COR-L47 (cell line): ENCODE results near the gene ZNF148.
"Not testable (repeated sequence)": the region's sequence is repeated elsewhere in the genome, so short reads cannot be mapped to it uniquely, and the experiment has no call there.

Experiments
- DNase-seq: peaks from one replicate; lab custom pipeline; 2025; lab: John Stamatoyannopoulos, UW

The ZNF148 gene

DNA sequence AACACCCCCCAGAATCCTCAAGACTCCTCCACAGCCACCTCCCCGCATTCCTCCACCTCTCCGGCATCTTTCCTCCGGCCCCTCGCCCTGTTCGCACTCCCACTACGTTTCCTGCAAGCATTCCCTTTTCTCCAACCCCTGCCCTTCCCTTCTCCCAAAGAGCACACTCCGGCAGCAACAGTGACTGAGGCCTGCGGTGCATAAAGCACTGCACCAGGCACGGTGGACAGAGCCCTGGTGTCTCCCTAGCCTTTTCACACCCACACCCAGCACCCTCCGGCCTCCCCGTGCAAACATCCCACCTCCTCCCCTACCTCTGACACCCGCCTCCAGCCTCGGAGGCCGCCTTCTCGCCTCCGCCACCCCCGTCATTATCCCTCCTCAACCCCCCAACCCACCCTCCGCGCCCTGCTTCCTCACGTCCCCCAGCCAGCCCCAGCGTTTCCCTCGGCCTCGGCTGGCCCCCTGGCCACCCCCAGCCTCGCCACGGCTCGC is 577 bp downstream of the ZNF148 start:
- peak; percentile 54 for DNase-seq

DNA sequence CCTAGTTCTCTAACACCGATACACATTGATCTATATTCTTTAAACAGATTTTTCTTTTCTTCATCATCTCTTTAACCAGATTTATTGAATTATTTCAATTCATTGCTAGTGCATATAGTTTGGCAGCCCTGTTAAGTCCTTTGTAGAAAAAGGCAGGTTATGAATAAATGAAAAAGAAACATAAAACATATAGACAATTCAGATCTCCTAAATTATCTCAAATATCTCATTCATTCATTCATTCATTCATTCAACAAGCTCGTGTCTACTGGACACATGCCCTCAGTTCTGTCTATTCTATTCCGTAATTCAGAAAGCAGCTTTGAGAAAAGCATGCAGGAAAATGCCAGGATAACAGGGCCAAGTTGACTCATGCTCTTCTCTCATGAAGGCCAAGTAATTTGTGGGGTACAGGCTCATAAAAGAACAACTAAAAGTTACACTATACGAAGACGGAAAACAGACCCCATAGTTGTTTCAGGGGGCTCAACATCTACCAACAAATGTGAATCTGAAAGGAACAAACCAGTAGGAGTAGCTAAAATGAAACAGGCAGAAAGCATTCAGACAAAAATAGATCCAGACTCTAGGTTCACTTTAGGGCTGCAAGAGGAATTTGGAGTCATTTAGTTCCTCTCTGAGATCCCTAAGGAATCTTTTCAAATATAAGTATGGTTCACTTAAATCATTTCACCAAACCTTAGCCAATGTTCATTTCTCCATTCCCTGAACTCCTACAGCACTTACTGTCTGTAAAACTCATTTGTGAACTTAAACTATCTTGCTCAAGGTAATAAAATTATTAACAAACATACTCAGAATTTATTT is 7.5 kb downstream of the ZNF148 start:
- no peak for DNase-seq

DNA sequence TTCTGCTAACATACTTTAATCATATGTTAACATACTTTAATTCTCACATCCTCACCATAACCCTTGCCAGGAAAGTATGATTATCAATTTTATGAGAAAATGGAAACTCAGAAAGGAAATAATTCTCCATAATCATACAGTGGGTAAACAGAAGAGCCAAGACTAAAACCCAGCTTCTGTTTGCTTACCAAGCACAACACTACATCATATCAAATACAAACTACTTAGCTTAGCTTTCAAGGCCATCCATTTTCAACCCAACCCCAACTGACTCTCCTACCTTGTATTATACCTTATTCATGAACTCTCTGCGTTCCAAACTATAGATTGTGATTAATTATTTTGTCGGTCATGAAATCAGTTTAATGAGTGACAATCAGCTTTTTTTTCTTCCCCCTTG is 9.0 kb downstream of the ZNF148 start:
- no peak for DNase-seq

DNA sequence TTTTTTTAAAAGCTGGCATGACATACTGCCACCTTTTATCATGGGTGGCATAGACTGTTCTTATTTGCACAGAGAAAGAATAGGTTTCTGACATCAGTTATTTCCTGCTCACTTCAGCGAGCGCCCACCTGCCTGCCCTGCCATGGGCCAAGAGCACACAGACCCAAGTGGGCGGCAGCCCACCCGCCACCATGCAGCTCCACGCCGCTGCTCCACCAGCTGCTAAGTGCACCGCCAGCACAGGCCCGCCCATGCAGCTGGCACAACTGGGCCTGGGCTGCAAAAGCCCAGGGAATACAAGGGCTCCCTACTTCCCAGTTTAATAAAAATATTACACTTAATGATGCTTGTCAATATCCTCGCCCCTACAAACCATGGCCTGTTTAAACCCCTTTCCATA is 15.4 kb downstream of the ZNF148 start:
- peak; percentile 5 for DNase-seq

GRCh38 chr3:125358923-125359322 is 16.2 kb downstream of the ZNF148 start:
- DNase-seq, result no peak

- DNase-seq, result no peak
These were observed 17.3 kb downstream of the ZNF148 start for GRCh38 chr3:125357837-125358236.

- DNase-seq, result peak; percentile 15
These were observed 18.0 kb downstream of the ZNF148 start for GRCh38 chr3:125357032-125357658.

GRCh38 chr3:125356140-125357026 is 18.7 kb downstream of the ZNF148 start:
- DNase-seq, result no peak

GRCh38 chr3:125353659-125354058 is 21.5 kb downstream of the ZNF148 start:
- no peak for DNase-seq

DNA sequence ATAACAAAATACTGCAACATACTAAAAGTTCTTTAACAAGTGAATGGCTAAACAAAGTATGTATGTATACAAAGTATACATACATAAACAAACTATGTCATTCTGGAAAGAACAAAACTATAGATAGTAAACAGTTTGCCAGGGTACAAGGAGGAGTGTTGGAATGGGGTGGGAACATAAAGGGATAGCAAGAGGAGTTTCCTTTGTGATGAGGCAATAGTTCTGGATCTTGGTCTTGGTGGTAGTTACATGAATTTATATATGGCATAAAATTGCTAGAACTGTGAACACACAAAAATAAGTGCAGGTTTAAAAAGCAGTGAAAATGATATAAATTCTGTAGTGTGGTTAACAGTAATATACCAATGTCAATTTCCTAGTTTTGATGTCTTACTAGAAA is 22.0 kb downstream of the ZNF148 start:
- no peak for DNase-seq

- no peak for DNase-seq
These were observed 23.2 kb downstream of the ZNF148 start for GRCh38 chr3:125351814-125352456.

- DNase-seq, result no peak
These were observed 24.0 kb downstream of the ZNF148 start for GRCh38 chr3:125351152-125351551.

GRCh38 chr3:125350597-125350996 is 24.5 kb downstream of the ZNF148 start:
- DNase-seq, result no peak

- no peak for DNase-seq
These were observed 25.5 kb downstream of the ZNF148 start for GRCh38 chr3:125349556-125350165.

- no peak for DNase-seq
These were observed 26.1 kb downstream of the ZNF148 start for GRCh38 chr3:125349055-125349454.

GRCh38 chr3:125343367-125343766 is 31.8 kb downstream of the ZNF148 start:
- not testable (repeated sequence) for DNase-seq

DNA sequence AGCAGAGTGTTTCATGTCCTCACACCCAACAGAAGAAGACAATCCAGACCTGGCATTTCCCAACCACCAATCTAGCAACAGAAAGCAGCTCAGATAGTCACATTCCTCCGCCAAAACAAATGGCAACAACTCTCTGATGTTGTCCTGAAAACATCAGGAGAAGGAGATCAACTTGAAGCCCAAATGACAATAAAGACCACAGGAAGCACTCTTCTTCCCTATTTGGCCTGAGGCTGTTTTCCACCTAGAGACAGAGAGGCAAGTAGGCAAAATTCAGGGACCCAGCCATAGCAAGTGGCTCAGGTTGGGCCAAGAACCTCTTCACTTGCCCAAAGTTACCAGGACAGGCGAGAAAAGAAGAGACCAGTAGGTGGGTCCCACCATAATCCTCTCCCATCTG is 35.0 kb downstream of the ZNF148 start:
- DNase-seq, result no peak

DNA sequence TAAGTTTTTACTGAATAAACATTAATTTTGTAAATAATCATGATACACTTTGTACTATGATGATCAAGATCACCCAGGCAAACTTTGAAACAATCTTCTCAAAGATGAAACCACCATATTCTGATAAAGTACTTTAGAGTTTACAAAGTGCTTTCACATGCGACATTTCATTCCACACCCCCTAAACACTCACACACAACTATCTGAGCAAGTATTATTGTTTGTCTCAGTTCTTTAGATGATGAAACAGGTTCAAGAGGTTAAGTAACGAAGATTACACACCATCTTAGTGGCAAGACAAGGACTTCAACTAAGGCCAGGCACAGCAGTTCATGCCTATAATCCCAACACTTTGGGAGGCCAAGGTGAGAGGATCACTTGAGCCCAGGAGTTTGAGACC is 37.6 kb downstream of the ZNF148 start:
- DNase-seq, result no peak

- no peak for DNase-seq
These were observed 40.2 kb downstream of the ZNF148 start for GRCh38 chr3:125334675-125335560.

DNA sequence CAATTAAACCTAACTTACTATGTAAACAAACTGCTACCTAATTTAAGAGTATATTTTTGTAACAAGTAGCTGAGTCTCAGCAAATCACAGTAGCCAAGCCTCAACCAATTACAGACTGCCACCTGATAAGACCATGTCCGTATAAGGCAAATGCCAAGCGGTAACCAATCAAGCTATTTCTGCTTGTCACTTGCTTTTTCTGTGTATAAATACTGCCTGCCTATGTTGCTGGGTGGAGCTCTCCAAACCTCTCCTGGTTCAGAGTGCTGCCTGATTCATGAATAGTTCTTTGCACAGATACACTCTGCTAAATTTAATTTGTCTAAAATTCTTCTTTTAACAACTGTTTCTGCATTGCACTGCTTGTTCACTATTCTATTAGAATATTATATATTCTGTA is 42.6 kb downstream of the ZNF148 start:
- no peak for DNase-seq
